GM23248 (cell line): ENCODE measurements around the gene ERC1.

Experiments used
- EZH2 ChIP-seq: fragments of 200-600 bp; sonication (generic); IDR thresholded peaks from 2 replicates; pipeline ENCODE4 v1.6.1; 2018; ENCODE audit warnings: antibody characterized with exemption, mild to moderate bottlenecking; ENCODE audit not compliant: insufficient read depth, poor library complexity, severe bottlenecking
- EZH2phosphoT487 ChIP-seq: fragments of 200-600 bp; sonication (generic); IDR thresholded peaks from 2 replicates; pipeline ENCODE4 v1.6.1; 2018; ENCODE audit warnings: antibody characterized with exemption, moderate library complexity, mild to moderate bottlenecking, low read depth; ENCODE audit not compliant: insufficient read depth

- TF ChIP-seq EZH2, result no peak
- TF ChIP-seq EZH2phosphoT487, result no peak
Observed at GRCh38 chr12:976644-977043, 14.4 kb upstream of the ERC1 start.
